Urothelium cell line (cell line): ENCODE data around the gene TAB2.
A peak's percentile ranks its signal among the peaks of the same experiment; 100 is the strongest.
"Not testable (repeated sequence)": the region's sequence is repeated elsewhere in the genome, so short reads cannot be mapped to it uniquely, and the experiment has no call there.

ENCODE experiments used
- DNase-seq: peaks from one replicate; pipeline ENCODE4 v3.0.0; 2011; ENCODE audit warnings: low spot score, mixed read lengths
- FAIRE-seq: peaks from 2 replicates; lab custom pipeline; 2011; peaks lifted over from hg19 to GRCh38; lab: Jason Lieb, UNC

The TAB2 gene

GRCh38 chr6:149332602-149333265 is 15.2 kb downstream of the TAB2 start:
- FAIRE-seq = no peak

GRCh38 chr6:149333266-149333620 is 15.7 kb downstream of the TAB2 start:
- no peak for DNase-seq
- no peak for FAIRE-seq

More at GRCh38 chr6:149332602-149333265, 15.2 kb downstream of the TAB2 start:
- DNase-seq = no peak

GRCh38 chr6:149334201-149334600 is 16.7 kb downstream of the TAB2 start:
- FAIRE-seq (no peak), DNase-seq (peak; percentile 4)

- DNase-seq = peak; percentile 48
- FAIRE-seq = no peak
Measured at GRCh38 chr6:149334682-149335160, 17.2 kb downstream of the TAB2 start.

GRCh38 chr6:149335924-149336608 is 18.6 kb downstream of the TAB2 start:
- peak; percentile 27 for DNase-seq
- no peak for FAIRE-seq

GRCh38 chr6:149336609-149336928 is 19.1 kb downstream of the TAB2 start:
- DNase-seq (peak; percentile 17), FAIRE-seq (no peak)

- FAIRE-seq (no peak), DNase-seq (no peak)
Measured at GRCh38 chr6:149337320-149337719, 19.8 kb downstream of the TAB2 start.

GRCh38 chr6:149340200-149340599 is 22.7 kb downstream of the TAB2 start:
- no peak for DNase-seq
- no peak for FAIRE-seq

- FAIRE-seq = no peak
- DNase-seq = no peak
Measured at GRCh38 chr6:149342525-149342924, 25.0 kb downstream of the TAB2 start.

- DNase-seq (no peak), FAIRE-seq (no peak)
Measured at GRCh38 chr6:149343501-149343900, 26.0 kb downstream of the TAB2 start.

- FAIRE-seq = no peak
- DNase-seq = no peak
Measured at GRCh38 chr6:149346078-149346477, 28.6 kb downstream of the TAB2 start.

GRCh38 chr6:149347067-149347466 is 29.6 kb downstream of the TAB2 start:
- FAIRE-seq = no peak
- no peak for DNase-seq

GRCh38 chr6:149349279-149349678 is 31.8 kb downstream of the TAB2 start:
- FAIRE-seq, DNase-seq: not testable (repeated sequence)

- FAIRE-seq (no peak), DNase-seq (no peak)
Measured at GRCh38 chr6:149354009-149354408, 36.5 kb downstream of the TAB2 start.

GRCh38 chr6:149356081-149356750 is 38.7 kb downstream of the TAB2 start:
- FAIRE-seq (no peak), DNase-seq (no peak)

GRCh38 chr6:149357726-149358538 is 40.4 kb downstream of the TAB2 start:
- DNase-seq (no peak), FAIRE-seq (no peak)

GRCh38 chr6:149359440-149359839 is 41.9 kb downstream of the TAB2 start:
- DNase-seq = no peak
- FAIRE-seq = no peak

GRCh38 chr6:149360536-149360935 is 43.0 kb downstream of the TAB2 start:
- no peak for FAIRE-seq
- no peak for DNase-seq

- DNase-seq = no peak
- FAIRE-seq = no peak
Measured at GRCh38 chr6:149362289-149362688, 44.8 kb downstream of the TAB2 start.

- FAIRE-seq = no peak
- no peak for DNase-seq
Measured at GRCh38 chr6:149363154-149363553, 45.6 kb downstream of the TAB2 start.

GRCh38 chr6:149364557-149364956 is 47.0 kb downstream of the TAB2 start:
- FAIRE-seq (no peak), DNase-seq (no peak)
